GM12873 (cell line): ENCODE results near the gene PSME3IP1.

Experiments
- TF ChIP-seq, protein P1 (sequence below): IDR thresholded peaks from 2 replicates; pipeline ENCODE4 v1.5.1; 2012; ENCODE audit warnings: low read depth, mild to moderate bottlenecking, moderate library complexity, low read length, control low read depth; ENCODE audit not compliant: insufficient read depth; ENCODE audit errors: missing control alignments

PSME3IP1 gene

DNA sequence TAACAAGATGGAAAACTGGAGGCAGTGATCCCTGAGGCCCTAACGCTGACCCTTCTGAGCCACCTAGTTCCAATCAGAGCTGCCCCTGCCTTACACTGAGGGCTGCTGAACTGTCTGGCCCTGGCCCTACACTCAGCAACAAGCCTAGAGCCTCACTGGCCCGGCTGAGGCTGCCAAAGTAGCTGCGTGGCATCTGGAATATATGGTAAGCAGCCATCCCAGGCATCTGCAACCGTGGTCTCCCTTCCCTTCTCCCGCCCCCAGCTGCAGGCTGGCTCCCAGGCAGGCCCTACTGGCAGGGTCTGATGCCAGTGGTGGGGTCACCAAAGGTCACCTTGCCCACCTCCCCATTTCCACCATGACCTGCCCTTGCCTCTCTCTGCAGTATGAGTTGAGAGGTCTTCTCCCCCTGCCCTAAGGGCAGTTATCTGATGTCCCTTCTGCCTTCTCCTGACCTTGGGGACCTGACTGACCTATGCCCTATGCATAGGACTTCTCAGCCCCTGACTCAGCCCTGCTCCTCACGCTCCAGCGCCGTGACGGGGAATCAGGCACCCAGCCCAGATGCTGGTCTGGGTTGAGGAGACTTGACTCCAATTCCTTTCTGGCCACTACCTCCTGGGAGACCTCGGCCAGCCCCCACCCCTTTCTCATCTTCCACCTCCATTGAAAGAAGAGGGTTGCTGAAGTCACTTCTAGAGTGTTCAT, 48.1 kb downstream of the PSME3IP1 start:
- TF ChIP-seq, protein P1, sequence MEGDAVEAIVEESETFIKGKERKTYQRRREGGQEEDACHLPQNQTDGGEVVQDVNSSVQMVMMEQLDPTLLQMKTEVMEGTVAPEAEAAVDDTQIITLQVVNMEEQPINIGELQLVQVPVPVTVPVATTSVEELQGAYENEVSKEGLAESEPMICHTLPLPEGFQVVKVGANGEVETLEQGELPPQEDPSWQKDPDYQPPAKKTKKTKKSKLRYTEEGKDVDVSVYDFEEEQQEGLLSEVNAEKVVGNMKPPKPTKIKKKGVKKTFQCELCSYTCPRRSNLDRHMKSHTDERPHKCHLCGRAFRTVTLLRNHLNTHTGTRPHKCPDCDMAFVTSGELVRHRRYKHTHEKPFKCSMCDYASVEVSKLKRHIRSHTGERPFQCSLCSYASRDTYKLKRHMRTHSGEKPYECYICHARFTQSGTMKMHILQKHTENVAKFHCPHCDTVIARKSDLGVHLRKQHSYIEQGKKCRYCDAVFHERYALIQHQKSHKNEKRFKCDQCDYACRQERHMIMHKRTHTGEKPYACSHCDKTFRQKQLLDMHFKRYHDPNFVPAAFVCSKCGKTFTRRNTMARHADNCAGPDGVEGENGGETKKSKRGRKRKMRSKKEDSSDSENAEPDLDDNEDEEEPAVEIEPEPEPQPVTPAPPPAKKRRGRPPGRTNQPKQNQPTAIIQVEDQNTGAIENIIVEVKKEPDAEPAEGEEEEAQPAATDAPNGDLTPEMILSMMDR = no peak

DNA sequence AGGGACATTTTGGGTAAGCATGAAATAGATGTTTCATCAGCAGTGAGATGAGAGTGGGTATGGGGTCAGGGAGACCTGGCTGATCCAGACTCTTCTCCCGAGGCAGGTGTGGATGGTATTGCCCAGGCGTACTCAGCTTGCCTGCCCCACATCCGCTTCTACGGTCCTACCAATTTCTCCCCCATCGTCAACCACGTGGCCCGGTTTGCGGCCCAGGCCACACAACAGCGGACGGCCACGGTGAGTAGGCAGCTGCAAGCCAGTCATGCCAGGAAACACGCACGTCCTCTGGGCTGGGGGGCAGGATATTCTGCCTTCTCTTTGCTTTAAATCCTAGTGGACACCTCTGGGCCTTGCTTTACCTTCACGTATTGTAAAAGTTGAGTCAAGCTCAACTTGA, 48.8 kb downstream of the PSME3IP1 start:
- TF ChIP-seq, protein P1 = no peak

DNA sequence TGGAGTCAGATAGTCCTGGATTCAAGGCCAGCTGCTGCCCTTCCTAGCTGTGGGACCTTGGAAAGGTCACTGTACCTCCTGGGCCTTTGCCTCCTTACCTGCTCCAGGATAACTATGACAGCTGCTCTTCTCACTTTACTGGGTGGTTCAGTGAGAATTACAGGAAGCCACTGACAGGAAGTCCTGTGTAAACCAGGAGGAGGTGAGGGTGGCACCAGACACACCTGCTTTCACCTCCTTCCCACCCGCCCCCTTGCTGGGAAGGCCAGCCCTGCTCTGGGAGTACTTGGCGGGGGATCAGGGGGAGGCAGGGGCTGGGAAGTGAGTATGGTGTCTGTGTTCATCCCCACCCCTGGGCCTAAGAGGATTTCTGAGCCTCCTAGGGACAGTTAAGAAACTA, 50.9 kb downstream of the PSME3IP1 start:
- TF ChIP-seq, protein P1 = no peak

DNA sequence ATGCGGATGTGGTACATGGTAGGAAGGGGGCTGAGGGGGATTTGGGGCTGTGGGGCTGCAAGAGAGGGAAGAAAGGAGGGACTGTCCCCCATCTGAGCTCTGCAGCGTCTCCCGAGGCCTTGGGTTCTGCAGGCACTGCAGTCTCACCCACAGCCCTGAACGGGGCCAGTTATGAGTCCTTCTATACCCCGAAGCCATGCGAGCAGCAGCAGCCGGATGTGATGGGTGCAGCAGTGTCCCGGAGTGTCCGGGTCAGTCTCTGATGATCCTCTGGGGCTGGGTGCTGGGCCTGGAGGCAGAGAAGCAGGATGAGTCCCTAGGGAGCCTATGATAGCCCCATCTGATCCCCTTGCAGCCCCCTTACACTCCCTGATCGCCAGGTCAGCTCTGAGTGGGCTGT, 52.0 kb downstream of the PSME3IP1 start:
- TF ChIP-seq, protein P1 = no peak

DNA sequence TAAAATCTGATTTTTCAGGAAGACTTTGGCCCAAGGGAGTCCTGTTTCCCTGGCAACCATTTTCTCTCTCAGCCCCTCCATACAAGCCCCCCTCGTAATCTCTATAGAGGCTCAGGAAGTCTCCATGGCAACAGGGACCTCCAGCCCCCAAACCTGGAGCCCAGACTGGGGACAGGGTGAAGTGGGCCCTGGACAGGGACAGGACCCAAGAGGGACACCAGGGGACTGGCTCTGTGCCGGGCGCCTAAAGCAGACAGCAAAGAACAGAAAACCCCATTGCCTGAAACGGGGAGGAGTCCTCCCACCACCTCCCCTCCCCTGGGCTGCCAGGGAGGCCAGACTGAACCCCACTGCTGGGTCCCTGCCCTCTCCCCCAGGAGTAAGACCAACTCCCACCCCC, 52.8 kb downstream of the PSME3IP1 start:
- TF ChIP-seq, protein P1 = no peak

DNA sequence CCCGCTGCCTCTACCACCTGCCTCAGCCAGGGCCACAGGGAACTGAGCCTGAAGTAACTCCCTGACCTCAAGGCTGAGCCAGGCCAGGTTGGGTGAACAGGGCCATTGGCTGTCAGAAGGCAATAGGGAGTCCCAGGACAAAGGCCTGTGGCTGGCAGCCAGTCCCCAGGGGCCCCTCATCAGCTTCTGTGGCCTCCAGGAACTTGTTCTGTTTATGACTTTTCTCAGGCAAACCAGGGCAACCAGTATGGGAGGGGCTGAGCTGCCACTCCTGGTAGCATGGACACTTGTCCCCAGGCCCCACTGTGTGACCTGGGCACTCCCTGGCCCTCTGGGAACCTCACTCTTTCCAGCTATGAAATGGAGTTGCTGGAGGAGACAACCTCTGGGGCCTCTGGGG, 53.4 kb downstream of the PSME3IP1 start:
- TF ChIP-seq, protein P1 = no peak

DNA sequence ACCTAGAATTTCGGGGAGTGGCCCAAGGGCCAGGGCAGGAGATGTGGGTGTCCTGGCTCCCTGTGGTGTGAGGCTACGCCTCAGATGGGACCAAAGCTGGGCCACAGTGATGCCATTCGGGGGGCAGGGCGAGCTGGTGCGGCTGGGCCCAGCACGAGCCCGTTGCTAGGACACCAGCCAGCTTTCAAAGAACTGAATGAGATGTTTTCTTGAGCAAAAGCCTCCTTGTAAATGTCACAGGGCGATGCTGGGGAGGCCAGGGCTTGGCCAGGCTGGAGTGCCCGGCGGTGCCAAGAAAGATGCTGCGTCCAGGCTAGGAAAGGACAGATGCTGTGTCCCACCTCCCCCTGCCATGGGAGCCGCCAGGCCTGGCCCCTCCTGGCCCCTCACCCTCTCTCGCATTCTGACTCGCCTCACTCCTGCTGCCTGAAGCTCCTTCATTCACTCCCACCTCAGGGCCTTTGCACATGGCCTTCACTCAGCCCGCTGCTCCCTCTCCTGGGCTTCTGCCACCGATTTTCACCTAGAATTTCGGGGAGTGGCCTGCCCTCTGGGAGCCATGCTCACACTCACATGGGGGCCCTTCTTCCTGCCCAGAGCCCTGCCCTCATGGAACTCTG, 54.4 kb downstream of the PSME3IP1 start:
- TF ChIP-seq, protein P1 = no peak
